SK-N-MC (cell line): ENCODE results near the gene CUX1.

Experiments
- EZH2 ChIP-seq: fragments of 200-600 bp; sonication (generic); IDR thresholded peaks from one replicate; pipeline ENCODE4 v1.6.1; 2017; ENCODE audit warnings: antibody characterized with exemption
- POLR2AphosphoS5 ChIP-seq: IDR thresholded peaks from 2 replicates; pipeline ENCODE4 v1.6.1; 2012; ENCODE audit warnings: mild to moderate bottlenecking, low read depth, low read length, borderline replicate concordance

DNA sequence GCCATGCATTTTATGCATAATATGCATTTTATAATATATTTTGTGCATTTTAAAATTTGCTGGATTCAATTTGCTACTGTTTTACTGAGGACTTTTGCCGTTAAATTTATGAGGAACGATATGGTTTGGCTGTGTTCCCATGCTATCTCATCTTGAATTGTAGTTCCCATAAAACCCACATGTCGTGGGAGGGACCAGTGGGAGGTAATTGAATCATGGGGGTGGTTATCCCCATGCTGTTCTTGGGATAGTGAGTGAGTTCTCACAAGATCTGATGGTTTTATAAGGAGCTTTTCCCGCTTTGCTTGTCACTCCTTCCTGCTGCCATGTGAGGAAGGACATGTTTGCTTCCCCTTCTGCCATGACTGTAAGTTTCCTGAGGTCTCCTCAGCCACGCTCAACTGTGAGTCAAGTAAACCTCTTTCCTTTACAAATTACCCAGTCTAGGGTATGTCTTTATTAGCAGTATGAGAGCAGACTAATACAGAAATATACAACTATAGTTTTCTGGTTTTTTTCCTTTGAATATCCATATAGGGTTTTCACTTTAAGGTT, 267.9 kb downstream of the CUX1 start:
- TF ChIP-seq POLR2AphosphoS5: peak; percentile 18; the same call in 1 of the 2 replicates
- TF ChIP-seq EZH2: no peak
